GM19324 (cell line): ENCODE data around the gene PTPRK.

Experiments used
- ATAC-seq: cut with Tn5 transposase; IDR thresholded peaks from one replicate; pipeline ENCODE4 v1.9.1; 2021; ENCODE audit warnings: mild to moderate bottlenecking, moderate library complexity; ENCODE audit not compliant: unreplicated experiment, low FRiP score

Gene PTPRK

DNA sequence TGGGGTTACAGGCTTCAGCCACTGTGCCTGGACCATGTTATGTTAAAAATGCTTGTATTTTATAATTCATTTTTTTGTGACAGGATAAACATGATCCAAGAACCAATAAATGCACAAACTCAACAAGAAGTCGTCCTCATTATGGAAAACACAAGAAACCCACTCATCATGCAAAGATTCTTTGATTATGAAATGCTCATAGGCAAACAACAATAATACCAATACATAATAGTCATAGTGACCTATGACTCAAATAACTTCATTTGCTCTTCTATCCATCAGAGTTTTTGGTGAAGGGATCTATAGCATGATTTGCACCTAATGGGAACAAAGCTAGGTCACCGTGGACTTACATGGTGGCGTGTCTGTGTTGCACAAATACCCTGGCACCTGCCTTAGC is 402.5 kb downstream of the PTPRK start:
- ATAC-seq, result no peak

GRCh38 chr6:128114164-128114563 is 406.2 kb downstream of the PTPRK start:
- ATAC-seq, result no peak

DNA sequence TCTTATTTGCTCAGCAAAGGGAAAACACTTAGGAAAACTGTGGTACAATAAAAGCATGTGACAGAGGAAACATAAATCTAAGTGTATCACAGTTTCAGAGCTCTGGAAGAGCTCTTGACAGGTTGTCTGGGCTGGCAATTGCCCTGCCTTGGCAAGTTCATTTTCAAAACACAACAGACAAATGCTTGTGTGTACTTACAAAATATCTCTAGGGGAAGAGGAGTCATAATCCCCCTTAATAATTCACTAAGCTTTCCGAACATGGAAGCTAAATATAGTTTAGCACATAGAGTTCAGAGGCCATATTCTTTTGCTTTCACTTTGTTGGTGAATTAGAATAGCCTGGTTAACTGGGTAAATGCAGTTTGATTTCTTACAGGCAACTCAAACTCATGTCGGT is 407.9 kb downstream of the PTPRK start:
- ATAC-seq, result peak; percentile 84

DNA sequence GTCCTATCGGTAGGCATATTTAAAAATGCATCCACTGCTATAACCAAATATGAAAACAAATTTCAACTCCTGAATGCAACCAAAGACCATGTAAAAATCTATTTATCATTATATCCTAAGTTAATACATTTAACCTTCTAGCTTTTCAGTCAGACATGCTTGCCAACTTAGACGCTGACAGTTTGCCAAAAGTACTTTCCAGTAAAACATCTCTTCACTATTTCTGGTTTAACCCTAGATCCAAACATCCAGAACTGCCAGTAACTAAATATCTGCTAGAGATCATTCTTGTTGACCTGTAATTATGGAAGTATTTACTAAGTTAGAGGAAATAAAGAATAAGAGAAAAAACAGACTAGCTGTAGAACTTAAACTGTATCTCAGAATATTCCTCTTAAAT is 409.3 kb downstream of the PTPRK start:
- no peak for ATAC-seq

DNA sequence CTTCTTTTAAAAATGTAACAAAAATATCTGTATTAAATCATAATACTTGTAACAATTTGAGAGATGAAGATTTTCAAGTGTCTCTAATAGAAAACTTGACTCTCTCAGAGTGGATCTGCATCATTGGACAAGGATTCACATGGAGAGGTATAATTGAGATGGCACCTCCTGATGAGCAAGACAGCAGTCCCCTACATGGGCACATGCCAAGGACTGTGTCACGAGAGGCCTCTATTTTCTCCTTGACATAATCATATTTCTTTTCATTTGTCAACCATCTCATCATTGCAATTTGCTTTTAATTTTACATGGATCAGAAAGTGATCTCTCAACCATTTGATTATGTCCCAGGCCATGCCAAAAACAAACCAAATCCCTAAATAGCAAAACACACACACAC is 412.7 kb downstream of the PTPRK start:
- ATAC-seq, result no peak

- ATAC-seq, result no peak
These were observed 420.7 kb downstream of the PTPRK start for GRCh38 chr6:128099571-128100197.

- no peak for ATAC-seq
These were observed 422.3 kb downstream of the PTPRK start for GRCh38 chr6:128098000-128098581.

DNA sequence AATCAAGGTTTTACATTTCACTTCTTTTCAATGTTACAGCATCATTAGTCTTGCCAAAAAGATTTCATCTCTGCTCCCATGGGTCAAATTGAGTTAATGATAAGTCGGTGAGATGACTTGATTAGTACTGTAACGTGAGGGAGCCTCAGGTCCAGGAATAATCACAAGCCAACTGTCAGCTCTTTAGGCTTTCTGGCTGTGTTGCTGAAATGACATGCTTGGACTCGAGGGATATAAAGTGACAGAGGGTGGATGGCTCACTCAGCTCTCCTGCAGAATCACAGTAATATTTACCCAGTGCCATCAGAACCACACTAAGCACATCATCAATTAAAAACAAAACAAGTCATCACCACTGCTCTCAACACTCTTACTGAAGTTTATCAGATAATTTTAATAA is 423.4 kb downstream of the PTPRK start:
- no peak for ATAC-seq

GRCh38 chr6:128095362-128095761 is 425.0 kb downstream of the PTPRK start:
- ATAC-seq, result no peak

DNA sequence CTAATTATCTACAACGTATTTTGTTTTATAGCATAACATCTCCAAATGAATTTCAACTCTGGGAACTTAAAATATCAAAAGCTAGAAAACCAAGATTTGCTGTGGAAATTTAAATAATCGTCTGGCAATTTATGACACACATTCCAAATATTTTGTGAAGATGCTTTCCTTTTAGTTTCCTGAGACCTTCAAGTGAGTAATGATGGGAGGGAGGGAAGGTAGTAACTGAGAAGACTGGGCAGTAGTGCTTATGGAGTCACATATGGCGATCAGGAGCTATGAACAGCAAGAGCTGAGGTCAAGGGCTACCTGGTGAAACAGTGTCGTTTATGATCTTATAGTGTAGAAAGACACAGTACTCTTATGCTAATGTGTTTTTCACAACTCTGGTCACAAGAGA is 441.4 kb downstream of the PTPRK start:
- ATAC-seq, result no peak

DNA sequence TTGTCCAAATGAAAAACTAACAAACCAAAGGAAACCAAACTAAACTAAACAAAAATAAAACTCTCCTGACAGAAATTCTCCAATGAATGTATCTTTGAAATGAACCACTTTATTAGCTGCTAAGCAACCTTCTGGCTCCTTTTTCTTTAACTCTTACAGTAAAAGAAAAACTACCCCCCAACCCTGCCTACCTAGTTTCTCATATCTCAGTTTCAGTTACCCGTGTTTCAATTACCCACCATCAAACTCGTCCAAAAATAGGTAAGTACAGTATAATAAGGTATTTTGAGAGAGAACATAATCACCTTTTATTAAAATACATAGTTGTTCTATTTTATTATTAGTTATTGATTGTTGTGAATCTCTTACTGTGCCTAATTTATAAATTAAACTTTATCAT is 442.1 kb downstream of the PTPRK start:
- peak; percentile 82 for ATAC-seq

GRCh38 chr6:128076843-128077242 is 443.6 kb downstream of the PTPRK start:
- no peak for ATAC-seq

- no peak for ATAC-seq
These were observed 445.8 kb downstream of the PTPRK start for GRCh38 chr6:128074567-128074966.

- no peak for ATAC-seq
These were observed 447.0 kb downstream of the PTPRK start for GRCh38 chr6:128073389-128073788.

GRCh38 chr6:128071212-128071611 is 449.2 kb downstream of the PTPRK start:
- ATAC-seq, result peak; percentile 93

DNA sequence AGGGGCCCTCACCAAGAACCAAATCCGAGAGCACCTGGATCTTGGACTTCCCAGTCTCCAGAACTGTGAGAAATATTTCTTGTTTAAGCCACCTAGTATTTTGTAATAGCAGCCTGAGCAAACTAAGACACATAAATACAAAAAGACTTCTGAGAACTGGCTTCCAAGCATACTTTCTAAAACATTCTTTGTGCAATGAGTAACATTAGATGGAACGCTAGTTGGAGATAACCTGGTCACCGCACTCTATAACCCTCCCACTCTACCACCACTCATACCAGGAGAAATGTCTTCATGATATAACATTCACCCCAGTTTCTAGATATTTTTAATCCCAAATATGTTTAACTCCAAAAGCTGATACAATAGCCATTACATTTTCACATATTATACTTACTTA is 450.0 kb downstream of the PTPRK start:
- no peak for ATAC-seq

- no peak for ATAC-seq
These were observed 451.2 kb downstream of the PTPRK start for GRCh38 chr6:128069188-128069587.

DNA sequence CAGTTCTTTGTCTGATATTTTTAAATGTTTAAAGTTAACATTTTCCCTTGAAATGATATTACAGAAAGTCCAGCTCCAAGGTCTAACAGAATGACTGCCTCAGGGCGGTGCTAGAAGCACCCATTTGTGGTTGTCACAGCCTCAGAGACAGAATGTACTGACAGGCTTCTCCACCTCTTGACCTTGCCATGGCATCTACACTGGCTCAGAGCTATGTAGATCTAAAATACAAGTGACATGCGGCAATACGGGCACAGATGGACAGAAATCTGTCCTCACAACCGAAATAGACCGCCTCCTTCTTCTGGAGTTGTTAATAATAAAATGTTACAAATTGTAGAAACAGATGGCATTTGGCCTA is 452.3 kb downstream of the PTPRK start:
- no peak for ATAC-seq

GRCh38 chr6:128067446-128068118 is 452.8 kb downstream of the PTPRK start:
- no peak for ATAC-seq

- ATAC-seq, result no peak
These were observed 455.3 kb downstream of the PTPRK start for GRCh38 chr6:128065072-128065471.

GRCh38 chr6:128064540-128064895 is 455.9 kb downstream of the PTPRK start:
- ATAC-seq, result no peak

DNA sequence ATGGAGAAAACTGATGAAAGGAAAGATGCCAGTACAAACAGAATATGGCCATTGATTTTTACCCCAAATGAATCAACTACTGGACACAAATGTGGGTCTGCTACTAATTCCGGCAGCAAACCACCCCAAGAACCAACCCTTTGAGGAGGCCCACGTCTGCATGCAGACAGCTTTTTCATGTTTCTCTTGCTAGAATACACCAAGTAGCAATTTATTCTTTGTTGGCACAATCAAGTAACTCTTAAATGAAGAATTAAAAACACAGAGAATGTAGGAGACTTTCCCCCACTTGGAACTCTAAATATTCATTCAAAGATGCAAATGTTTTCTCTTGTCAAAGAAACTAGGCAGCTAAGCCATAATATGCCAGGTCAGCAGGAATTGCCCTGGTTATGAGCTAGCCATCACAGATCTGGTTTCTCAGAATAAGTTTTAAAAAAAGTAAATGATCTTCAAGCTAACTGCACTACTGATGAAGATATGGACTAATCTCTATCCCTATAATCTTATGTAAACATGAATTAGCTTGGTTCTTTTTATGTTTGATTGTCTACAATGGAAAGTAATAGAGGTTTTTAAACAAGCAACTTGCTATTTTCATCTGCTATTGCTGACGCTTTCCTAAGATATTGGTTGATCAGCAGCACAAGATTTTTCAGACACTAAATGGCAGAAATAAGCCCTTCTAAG is 456.4 kb downstream of the PTPRK start:
- ATAC-seq, result no peak
